RWPE1 (cell line): Measurements from ENCODE around the gene SLC13A3.

Experiments used
- CTCF ChIA-PET: fragments of 350-600 bp; sonication (Branson Sonifier 250); formaldehyde crosslinking; extraction: SDS; loops from one replicate; lab custom pipeline; 2021; lab: Yijun Ruan, JAX
- POLR2A ChIA-PET: fragments of 400-600 bp; formaldehyde crosslinking; extraction: SDS; loops from one replicate; lab custom pipeline; 2020; ENCODE audit warnings: antibody characterized with exemption; ENCODE audit not compliant: low non-redundant PET; lab: Yijun Ruan, JAX
- DNase-seq: peaks from one replicate; pipeline ENCODE4 v3.0.0; 2012; ENCODE audit warnings: low spot score
- H3K27ac ChIP-seq: fragments of 450-650 bp; 2 replicates; pipeline ENCODE4 v1.5.1; 2017
- TF ChIP-seq, protein P1 (sequence below): fragments of 450-650 bp; conservative IDR thresholded peaks from 2 replicates; pipeline ENCODE4 v1.5.1; 2017; ENCODE audit warnings: low read depth, mild to moderate bottlenecking

Gene SLC13A3

DNA sequence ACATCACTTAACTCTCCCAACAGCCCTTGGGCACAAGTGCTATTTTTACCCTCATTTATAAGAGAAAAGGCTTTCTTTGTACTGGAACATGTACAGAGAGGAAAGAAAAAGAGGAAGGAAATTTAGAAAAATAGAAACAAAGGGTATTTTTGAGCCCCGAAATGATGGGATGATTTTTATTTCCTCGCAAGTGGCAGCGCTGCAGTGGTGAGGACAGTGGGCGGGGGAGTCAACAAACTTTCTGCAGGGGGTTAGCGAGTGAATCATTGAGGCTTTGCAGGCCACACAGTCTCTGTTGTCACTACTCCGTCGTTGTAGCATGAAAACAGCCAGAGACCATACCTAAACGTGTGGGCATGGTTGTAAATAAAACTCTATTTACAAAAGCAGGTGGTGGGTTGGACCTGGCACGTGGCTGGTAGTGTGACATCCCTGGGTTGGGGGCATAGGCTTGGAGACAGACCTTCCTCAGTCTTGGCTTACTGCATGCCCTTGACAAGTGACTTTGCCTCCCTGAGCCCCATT lies 75.3 kb downstream of the SLC13A3 start:
- no peak for DNase-seq
- TF ChIP-seq, protein P1, sequence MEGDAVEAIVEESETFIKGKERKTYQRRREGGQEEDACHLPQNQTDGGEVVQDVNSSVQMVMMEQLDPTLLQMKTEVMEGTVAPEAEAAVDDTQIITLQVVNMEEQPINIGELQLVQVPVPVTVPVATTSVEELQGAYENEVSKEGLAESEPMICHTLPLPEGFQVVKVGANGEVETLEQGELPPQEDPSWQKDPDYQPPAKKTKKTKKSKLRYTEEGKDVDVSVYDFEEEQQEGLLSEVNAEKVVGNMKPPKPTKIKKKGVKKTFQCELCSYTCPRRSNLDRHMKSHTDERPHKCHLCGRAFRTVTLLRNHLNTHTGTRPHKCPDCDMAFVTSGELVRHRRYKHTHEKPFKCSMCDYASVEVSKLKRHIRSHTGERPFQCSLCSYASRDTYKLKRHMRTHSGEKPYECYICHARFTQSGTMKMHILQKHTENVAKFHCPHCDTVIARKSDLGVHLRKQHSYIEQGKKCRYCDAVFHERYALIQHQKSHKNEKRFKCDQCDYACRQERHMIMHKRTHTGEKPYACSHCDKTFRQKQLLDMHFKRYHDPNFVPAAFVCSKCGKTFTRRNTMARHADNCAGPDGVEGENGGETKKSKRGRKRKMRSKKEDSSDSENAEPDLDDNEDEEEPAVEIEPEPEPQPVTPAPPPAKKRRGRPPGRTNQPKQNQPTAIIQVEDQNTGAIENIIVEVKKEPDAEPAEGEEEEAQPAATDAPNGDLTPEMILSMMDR = no peak
- no peak overlapping the region for H3K27ac ChIP-seq
- POLR2A ChIA-PET = no interaction called here
- CTCF ChIA-PET = interaction anchor here (0.6 to 3.5 kb wide), 2 partner anchors 14 to 1367 kb away, joined by 3 to 20 read pairs; no protein-coding TSS in a partner anchor

DNA sequence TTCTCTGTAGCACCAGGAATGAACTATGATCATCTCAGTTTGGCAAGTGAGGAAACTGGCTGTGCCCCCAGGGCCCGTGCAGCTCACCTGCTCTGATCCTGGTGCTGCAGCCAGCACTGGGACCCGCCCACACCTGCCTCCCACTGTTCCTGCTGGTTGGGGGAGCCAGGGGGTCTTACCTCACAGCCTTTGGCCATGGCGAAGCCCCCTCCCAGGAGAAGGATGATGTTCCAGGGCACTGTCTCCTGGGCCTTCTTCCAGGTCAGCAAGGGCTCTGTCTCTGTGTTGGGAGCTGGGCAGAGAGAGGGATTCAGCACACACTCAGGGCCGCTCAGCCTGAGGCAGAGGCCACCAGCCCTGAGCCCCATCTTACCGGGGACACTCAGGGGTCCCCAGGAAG lies 75.9 kb downstream of the SLC13A3 start:
- TF ChIP-seq, protein P1 = no peak
- DNase-seq = no peak
- H3K27ac ChIP-seq = no peak overlapping the region
- ChIA-PET POLR2A (no interaction called here), CTCF (interaction anchor here (0.6 to 3.5 kb wide), 2 partner anchors 13 to 1368 kb away, joined by 3 to 20 read pairs; no protein-coding TSS in a partner anchor)

DNA sequence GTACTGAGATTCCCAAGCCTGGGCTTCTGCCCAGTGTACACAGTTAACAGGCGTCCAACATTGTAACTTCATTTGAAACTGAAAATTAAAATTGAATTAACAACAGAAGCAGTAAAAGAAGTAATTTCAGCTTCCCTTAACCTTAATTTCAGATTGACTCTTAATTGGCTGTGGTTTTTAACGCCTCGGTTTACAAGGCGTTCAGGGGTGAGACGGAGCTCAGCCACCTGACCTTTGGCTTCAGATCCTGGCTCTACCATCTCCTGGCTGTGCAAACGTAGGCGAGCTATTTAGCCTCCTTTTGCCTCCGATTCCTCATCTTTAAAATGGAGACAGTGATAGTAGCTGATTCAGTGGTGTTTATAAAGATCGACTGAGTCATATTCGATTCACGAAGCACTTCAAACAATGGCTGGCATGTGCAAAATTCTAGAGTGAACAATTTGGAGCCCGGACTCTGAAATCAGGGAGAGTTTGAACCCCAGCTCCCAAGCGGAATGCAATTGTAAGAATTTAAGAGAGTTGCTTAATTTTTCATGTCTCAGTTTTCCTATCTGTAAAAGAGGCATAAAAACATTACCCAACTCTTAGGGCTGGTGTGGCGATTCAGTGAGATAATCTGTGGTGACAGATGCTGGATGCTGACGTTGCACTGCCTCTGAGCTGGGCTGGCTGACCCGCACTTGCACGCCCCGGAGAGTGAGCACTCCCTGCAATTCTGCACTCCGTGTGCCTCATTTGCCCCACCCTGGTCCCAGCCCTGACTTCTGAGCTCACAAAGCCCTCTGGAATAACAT lies 77.3 kb downstream of the SLC13A3 start:
- ChIA-PET CTCF (interaction anchor here (1.0 to 3.5 kb wide), 3 partner anchors 10 to 22 kb away, joined by 3 to 20 read pairs (median 4); no protein-coding TSS in a partner anchor), POLR2A (interaction anchor here (0.6 kb wide), 1 partner anchor 25 kb away, joined by 3 read pairs; no protein-coding TSS in a partner anchor)
- DNase-seq = no peak
- no peak overlapping the region for H3K27ac ChIP-seq
- TF ChIP-seq, protein P1 = no peak

DNA sequence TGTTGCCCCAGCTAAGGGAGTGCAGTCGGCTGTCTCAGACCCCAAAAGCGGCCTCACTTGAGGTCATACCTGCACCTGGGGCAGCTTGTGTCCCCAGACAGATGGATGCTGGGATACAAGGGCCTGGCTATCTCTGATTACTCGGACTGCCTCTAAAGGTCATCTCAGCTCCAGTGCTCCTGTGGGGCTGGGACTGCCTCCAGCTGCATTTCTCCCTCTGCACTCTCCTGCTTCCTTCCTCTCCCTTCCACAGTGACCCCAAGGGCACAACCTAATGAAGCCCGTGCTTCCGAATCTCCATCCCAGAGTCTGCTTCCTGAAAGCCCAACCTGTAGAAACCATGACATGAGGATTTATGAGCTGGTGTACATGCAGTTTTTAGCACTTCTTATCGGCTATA lies 78.0 kb downstream of the SLC13A3 start:
- no peak overlapping the region for H3K27ac ChIP-seq
- CTCF ChIA-PET = interaction anchor here (1.0 to 3.5 kb wide), 2 partner anchors 9 to 11 kb away, joined by 3 to 20 read pairs; no protein-coding TSS in a partner anchor
- POLR2A ChIA-PET = no interaction called here
- no peak for DNase-seq
- TF ChIP-seq, protein P1 = no peak

DNA sequence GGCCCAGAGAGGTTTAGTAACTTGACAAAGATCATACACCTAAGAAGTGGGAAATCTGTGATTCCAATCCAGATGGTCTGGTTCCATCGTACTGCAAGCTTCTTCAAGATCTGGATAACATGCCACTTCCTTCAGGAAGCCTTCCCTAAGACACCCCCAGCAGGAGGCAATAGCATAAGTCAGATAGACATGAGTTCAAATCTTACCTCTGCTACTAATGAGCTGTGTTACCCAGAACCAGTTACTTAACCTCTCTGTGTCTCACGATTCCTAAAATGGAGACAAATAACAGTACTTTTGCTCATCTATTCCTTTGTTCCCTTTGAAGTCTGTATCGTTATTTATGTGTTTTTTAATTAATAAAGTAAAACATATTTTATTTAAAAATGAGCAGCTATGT lies 78.5 kb downstream of the SLC13A3 start:
- ChIA-PET CTCF (interaction anchor here (0.7 to 3.5 kb wide), 2 partner anchors 9 to 11 kb away, joined by 3 to 20 read pairs; no protein-coding TSS in a partner anchor), POLR2A (no interaction called here)
- TF ChIP-seq, protein P1 = no peak
- H3K27ac ChIP-seq = no peak overlapping the region
- no peak for DNase-seq

DNA sequence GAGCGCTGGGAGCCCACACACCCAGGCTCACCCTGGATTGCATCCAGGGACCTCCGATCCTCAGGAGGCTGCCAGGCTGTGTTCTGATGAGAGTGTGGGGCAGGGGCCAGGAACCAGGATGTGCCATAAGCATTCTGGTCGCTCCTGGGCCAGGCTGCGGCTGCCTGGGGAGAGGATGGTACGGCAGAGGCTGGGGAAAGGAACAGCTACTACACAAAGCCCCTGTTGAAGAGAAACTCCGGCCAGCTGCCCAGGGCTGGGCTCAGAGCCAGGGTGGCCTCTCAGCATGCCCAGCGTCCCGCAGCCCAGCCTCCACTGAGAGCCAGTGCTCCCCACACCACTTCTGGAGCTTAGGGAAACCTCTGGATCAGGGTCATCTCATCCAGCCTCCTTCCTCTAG lies 79.1 kb downstream of the SLC13A3 start:
- CTCF ChIA-PET = interaction anchor here (0.7 to 3.5 kb wide), 2 partner anchors 10 kb away, joined by 3 to 20 read pairs; no protein-coding TSS in a partner anchor
- POLR2A ChIA-PET = no interaction called here
- DNase-seq = no peak
- H3K27ac ChIP-seq = no peak overlapping the region
- TF ChIP-seq, protein P1 = no peak
